ENCODE measurements around the gene SYPL1. TPM values are rescaled to one million over a fixed set of nuclear protein-coding genes. Genes with fewer than 3 reads are reported as not detected.

Gene SYPL1
- total and polyA plus RNA-seq, 8 donors, result 5.2 to 157 (median 70.6) TPM

DNA sequence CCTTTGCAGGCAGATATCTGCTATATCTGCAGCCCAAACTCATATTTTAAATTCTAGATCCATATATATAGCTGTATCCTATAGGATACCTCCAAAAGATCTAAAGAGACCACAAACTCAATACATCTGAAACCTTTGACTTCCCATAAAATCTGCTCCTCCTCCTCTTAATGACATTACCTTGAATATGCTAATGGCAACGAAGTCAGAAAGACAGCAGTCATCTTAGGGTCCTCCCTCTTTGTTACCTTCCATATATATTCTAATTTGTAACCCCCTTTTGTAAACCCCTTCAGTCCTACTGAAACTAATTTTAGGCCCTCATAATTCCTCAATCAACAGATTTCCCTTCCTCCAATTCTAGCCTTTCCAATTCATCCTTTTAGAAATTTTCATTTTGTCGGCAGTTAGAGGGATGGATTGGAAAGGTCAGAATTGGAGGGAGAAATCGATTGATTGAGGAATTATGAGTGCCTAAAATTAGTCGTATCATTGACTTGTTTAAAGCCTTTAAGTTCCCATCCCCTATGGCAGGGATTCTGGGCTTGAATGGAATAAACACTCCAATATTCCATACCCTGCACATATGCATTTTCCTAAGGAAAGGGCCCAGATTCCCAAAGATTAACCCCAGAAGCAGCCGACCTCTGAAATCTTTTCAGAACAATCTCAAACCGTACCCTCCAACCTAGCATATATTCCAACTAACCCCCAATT, 2.4 kb downstream of the SYPL1 start:
- intact Hi-C loops (cut with DNase I; ENCODE audit: low total_unique reads), result loop anchor here (10.0 kb wide), 1 partner anchor 45 kb away; no protein-coding TSS in a partner anchor
- no peak for DNase-seq
- TF ChIP-seq EP300 (IDR thresholded peaks at IDR 0.05), result no peak
- TF ChIP-seq, protein P1, sequence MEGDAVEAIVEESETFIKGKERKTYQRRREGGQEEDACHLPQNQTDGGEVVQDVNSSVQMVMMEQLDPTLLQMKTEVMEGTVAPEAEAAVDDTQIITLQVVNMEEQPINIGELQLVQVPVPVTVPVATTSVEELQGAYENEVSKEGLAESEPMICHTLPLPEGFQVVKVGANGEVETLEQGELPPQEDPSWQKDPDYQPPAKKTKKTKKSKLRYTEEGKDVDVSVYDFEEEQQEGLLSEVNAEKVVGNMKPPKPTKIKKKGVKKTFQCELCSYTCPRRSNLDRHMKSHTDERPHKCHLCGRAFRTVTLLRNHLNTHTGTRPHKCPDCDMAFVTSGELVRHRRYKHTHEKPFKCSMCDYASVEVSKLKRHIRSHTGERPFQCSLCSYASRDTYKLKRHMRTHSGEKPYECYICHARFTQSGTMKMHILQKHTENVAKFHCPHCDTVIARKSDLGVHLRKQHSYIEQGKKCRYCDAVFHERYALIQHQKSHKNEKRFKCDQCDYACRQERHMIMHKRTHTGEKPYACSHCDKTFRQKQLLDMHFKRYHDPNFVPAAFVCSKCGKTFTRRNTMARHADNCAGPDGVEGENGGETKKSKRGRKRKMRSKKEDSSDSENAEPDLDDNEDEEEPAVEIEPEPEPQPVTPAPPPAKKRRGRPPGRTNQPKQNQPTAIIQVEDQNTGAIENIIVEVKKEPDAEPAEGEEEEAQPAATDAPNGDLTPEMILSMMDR (IDR thresholded peaks at IDR 0.05), result no peak
- TF ChIP-seq POLR2A (IDR thresholded peaks at IDR 0.05), result no peak
- TF ChIP-seq POLR2AphosphoS5 (IDR thresholded peaks at IDR 0.05), result no peak
- Histone ChIP-seq H3K27ac (peak overlapping the region in 2 of 5 donors; percentile 98 to 99), H3K4me3 (peak overlapping the region in 3 of 4 donors; percentile 54 to 81 (median 64)), H3K9me3 (no peaks in the 10 kb centered on the region), H3K36me3 (peaks cover 0 to 7% (median 3%) of the 10 kb centered on the region in 4 donors), H3K27me3 (no peaks in the 10 kb centered on the region), H3K4me1 (peaks cover 33 to 66% (median 56%) of the 10 kb centered on the region in 4 donors)
- 82 to 89% (median 84%) methylated on average over 6 of the region's 6 CpGs for WGBS, 5 donors

DNA sequence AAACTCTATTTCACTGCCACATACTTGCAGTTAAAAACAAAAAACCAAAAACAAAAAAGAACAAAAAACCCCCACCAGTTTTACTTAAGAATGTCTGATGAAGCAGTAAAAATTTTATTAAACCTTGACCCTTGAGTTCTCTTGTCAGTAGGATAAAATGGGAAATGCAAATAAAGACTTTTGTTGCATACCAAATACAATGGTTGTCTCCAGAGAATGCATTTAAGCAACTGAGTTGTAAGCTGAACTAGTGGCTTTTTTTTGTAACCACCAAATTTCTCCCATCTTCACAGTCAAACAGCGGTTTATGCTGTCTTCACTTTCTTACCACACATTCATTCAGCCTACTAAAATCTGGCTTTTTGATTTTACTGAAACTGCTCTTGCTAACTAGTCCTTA, 3.1 kb downstream of the SYPL1 start:
- H3K27me3 ChIP-seq, result no peaks in the 10 kb centered on the region
- H3K27ac ChIP-seq, result no peak overlapping the region
- DNase-seq, result no peak
- peaks cover 33 to 73% (median 59%) of the 10 kb centered on the region in 4 donors for H3K4me1 ChIP-seq
- TF ChIP-seq POLR2AphosphoS5 (IDR thresholded peaks at IDR 0.05), result no peak
- no peak for TF ChIP-seq EP300 (IDR thresholded peaks at IDR 0.05)
- no peak for TF ChIP-seq POLR2A (IDR thresholded peaks at IDR 0.05)
- TF ChIP-seq, protein P1 (IDR thresholded peaks at IDR 0.05), result no peak
- H3K4me3 ChIP-seq, result no peak overlapping the region
- no peaks in the 10 kb centered on the region for H3K9me3 ChIP-seq
- peaks cover 0 to 7% (median 3%) of the 10 kb centered on the region in 4 donors for H3K36me3 ChIP-seq
- intact Hi-C loops (cut with DNase I; ENCODE audit: low total_unique reads), result no loop called here
- 65 to 77% (median 74%) methylated on average over 1 of the region's 1 CpG for WGBS, 5 donors

DNA sequence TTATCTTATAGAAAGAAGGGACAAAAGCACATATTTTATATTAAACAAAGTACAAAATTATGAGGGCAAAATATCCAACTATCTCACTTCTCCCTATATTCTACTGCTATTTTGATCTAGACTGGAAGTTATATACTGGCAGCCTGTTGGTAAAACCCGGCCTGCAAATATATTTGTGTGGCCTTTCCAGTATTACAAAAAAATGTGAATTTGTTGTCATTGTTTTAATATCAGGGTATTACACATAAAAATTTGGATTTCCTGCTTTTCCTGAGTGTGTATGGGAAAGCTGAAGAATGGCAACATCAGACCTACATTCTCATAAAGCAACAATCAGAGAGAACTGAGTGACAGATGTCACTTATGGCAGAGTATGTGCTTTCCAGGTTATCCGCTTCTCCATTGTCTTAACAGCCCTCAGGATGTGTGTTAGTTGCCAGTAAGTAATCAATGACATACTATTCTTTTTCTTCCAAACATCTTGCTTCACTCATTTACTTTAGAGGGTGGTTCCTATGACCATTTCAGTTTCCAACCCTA, 7.3 kb downstream of the SYPL1 start:
- Histone ChIP-seq H3K36me3 (peaks cover 0 to 7% (median 3%) of the 10 kb centered on the region in 4 donors), H3K4me3 (no peak overlapping the region), H3K4me1 (peaks cover 19 to 91% (median 62%) of the 10 kb centered on the region in 4 donors), H3K27ac (no peak overlapping the region), H3K27me3 (no peaks in the 10 kb centered on the region), H3K9me3 (no peaks in the 10 kb centered on the region)
- 84 to 92% (median 88%) methylated on average over 2 of the region's 2 CpGs for WGBS, 5 donors
- DNase-seq, result no peak
- no peak for TF ChIP-seq EP300 (IDR thresholded peaks at IDR 0.05)
- TF ChIP-seq, protein P1 (IDR thresholded peaks at IDR 0.05), result no peak
- TF ChIP-seq POLR2A (IDR thresholded peaks at IDR 0.05), result no peak
- TF ChIP-seq POLR2AphosphoS5 (IDR thresholded peaks at IDR 0.05), result no peak
- intact Hi-C loops (cut with DNase I; ENCODE audit: low total_unique reads), result no loop called here

DNA sequence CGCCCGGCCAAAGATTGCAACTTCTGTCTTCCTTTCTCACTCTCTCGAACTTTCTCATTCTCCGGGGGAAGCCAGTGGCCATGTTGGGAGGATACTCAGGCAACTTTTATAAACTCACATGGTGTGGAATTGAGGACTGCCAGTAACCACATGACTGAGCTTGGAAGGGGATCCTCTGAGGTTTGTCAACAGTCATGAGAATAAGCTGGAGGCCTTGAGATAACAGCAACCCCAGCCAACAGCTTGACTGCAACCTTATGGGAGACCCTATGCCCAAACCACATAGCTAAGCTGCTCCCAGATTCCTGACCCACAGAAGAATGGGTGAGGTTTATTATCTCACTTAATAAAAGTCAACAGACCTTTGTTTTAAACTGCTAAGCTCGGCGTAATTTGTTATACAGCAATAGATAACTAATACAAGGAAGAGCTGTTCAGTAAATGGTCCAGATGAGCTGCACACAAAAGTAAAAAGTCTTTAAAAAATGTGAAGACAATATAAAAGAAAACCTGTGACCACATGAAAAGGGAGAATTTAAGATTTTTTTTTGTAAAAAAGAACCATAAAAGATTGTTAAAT, 9.6 kb downstream of the SYPL1 start:
- H3K27ac ChIP-seq, result no peak overlapping the region
- peaks cover 0 to 15% (median 11%) of the 10 kb centered on the region in 4 donors for H3K36me3 ChIP-seq
- no peak for DNase-seq
- no peaks in the 10 kb centered on the region for H3K27me3 ChIP-seq
- intact Hi-C loops (cut with DNase I; ENCODE audit: low total_unique reads), result no loop called here
- H3K4me1 ChIP-seq, result peaks cover 0 to 83% (median 47%) of the 10 kb centered on the region in 4 donors
- no peaks in the 10 kb centered on the region for H3K9me3 ChIP-seq
- no peak overlapping the region for H3K4me3 ChIP-seq
- WGBS, 5 donors, result 84 to 91% (median 88%) methylated on average over 6 of the region's 6 CpGs
- TF ChIP-seq POLR2AphosphoS5 (IDR thresholded peaks at IDR 0.05) (no peak), EP300 (IDR thresholded peaks at IDR 0.05) (no peak), POLR2A (IDR thresholded peaks at IDR 0.05) (no peak)
- TF ChIP-seq, protein P1 (IDR thresholded peaks at IDR 0.05), result no peak

All from stomach (tissue), 9 donors.